HepG2 (cell line): ENCODE data around the gene LARP1. TPM values are rescaled to one million over a fixed set of nuclear protein-coding genes. Genes with fewer than 3 reads are reported as not detected.
A peak's percentile ranks its signal among the peaks of the same experiment; 100 is the strongest.

Experiments used
- AHDC1 ChIP-seq: sonication (generic); formaldehyde crosslinking; IDR thresholded peaks from 2 replicates; pipeline ENCODE4 v1.5.1; 2020; ENCODE audit warnings: mild to moderate bottlenecking, missing genetic modification reagents, borderline replicate concordance
- ARNT ChIP-seq: fragments of 450-650 bp; IDR thresholded peaks from 2 replicates; pipeline ENCODE4 v1.6.1; 2017
- CERS6 ChIP-seq: sonication (generic); formaldehyde crosslinking; IDR thresholded peaks from 2 replicates; pipeline ENCODE4 v1.5.0; 2020; ENCODE audit warnings: missing genetic modification reagents
- DDIT3 ChIP-seq: sonication (generic); formaldehyde crosslinking; IDR thresholded peaks from 2 replicates; pipeline ENCODE4 v1.4.0; 2020; ENCODE audit warnings: mild to moderate bottlenecking, missing genetic modification reagents
- GZF1 ChIP-seq: sonication (generic); formaldehyde crosslinking; IDR thresholded peaks from 2 replicates; pipeline ENCODE4 v1.5.1; 2020; ENCODE audit warnings: mild to moderate bottlenecking, missing genetic modification reagents
- HHEX ChIP-seq: IDR thresholded peaks from 2 replicates; pipeline ENCODE4 v1.6.1; 2016; ENCODE audit warnings: control low read depth
- JARID2 ChIP-seq: sonication (generic); formaldehyde crosslinking; IDR thresholded peaks from 2 replicates; pipeline ENCODE4 v1.8.1; 2023; ENCODE audit warnings: missing genetic modification reagents, inconsistent platforms; ENCODE audit not compliant: insufficient replicate concordance
- MTF2 ChIP-seq: sonication (generic); formaldehyde crosslinking; IDR thresholded peaks from 2 replicates; pipeline ENCODE4 v1.5.0; 2020; ENCODE audit warnings: missing genetic modification reagents, borderline replicate concordance
- MZF1 ChIP-seq: sonication (generic); formaldehyde crosslinking; IDR thresholded peaks from 2 replicates; pipeline ENCODE4 v1.8.1; 2023; ENCODE audit warnings: mild to moderate bottlenecking, missing genetic modification reagents, borderline replicate concordance
- POGK ChIP-seq: sonication (generic); formaldehyde crosslinking; conservative IDR thresholded peaks from 2 replicates; pipeline ENCODE4 v1.8.0; 2022; ENCODE audit warnings: mild to moderate bottlenecking, moderate library complexity, missing genetic modification reagents
- TFAP4 ChIP-seq: sonication (generic); IDR thresholded peaks from 2 replicates; pipeline ENCODE4 v1.6.1; 2016; ENCODE audit warnings: low read depth, borderline replicate concordance
- ZBTB14 ChIP-seq: sonication (generic); formaldehyde crosslinking; IDR thresholded peaks from 2 replicates; pipeline ENCODE4 v1.4.0; 2020; ENCODE audit warnings: missing genetic modification reagents
- ZNF232 ChIP-seq: sonication (generic); formaldehyde crosslinking; IDR thresholded peaks from 2 replicates; pipeline ENCODE4 v1.4.0; 2020; ENCODE audit warnings: missing genetic modification reagents, borderline replicate concordance
- ZNF256 ChIP-seq: sonication (generic); formaldehyde crosslinking; conservative IDR thresholded peaks from 2 replicates; pipeline ENCODE4 v1.4.0; 2020; ENCODE audit warnings: missing genetic modification reagents
- ZNF800 ChIP-seq: sonication (generic); formaldehyde crosslinking; IDR thresholded peaks from 2 replicates; pipeline ENCODE4 v1.4.0; 2020; ENCODE audit warnings: missing genetic modification reagents
- polyA plus RNA-seq, 8 experiments: library from polyadenylated mRNA; depleted of rRNA in 3 of 8; stranded (reverse) in 7 of 8; unstranded in 1 of 8; fragments of >200 nt; fragmentation: Illumina TruSeq in 4 of 8; extraction: Trizol in 4 of 8; gene quantifications; 2 replicates each; pipeline versions ENCODE4 v1.2.1 to v1.2.3, GENCODE V29; 2011 to 2016; ENCODE audit warnings: low read depth in 4 of 8, missing spikeins in 1 of 8, mixed read lengths in 1 of 8; ENCODE audit not compliant: insufficient read depth in 1 of 8
- total RNA-seq, 5 experiments: library from RNA; depleted of rRNA; stranded (reverse); fragments of >200 nt; fragmentation: Illumina TruSeq; extraction: Trizol; gene quantifications; 2 replicates each; pipeline ENCODE4 v1.2.3, GENCODE V29; 2016; ENCODE audit warnings: low read depth in 1 of 5

The LARP1 gene
- total and polyA plus RNA-seq, 2 of the 13 experiments (the other 11 are each of a cell fraction or from before 2014, with no cell fraction given), result 45.2 to 61.4 TPM

- TF ChIP-seq AHDC1 (CRISPR knock-in tag) (peak; percentile 98), ZNF800 (CRISPR knock-in tag) (no peak), DDIT3 (no peak), CERS6 (CRISPR knock-in tag) (no peak), TFAP4 (peak; percentile 10; the same call in 1 of the 2 replicates), ZNF232 (peak; percentile 31; the same call in 1 of the 2 replicates), GZF1 (CRISPR knock-in tag) (no peak), MZF1 (CRISPR knock-in tag) (no peak), ARNT (no peak), JARID2 (peak; percentile 64), HHEX (CRISPR knock-in tag) (peak; percentile 83), ZNF256 (no peak), ZBTB14 (CRISPR knock-in tag) (no peak), POGK (CRISPR knock-in tag) (no peak), MTF2 (CRISPR knock-in tag) (no peak)
Measured at GRCh38 chr5:154842689-154843530, 87.7 kb downstream of the LARP1 start (continued).
